ENCODE measurements around the gene SOCS2.

SOCS2 gene

DNA sequence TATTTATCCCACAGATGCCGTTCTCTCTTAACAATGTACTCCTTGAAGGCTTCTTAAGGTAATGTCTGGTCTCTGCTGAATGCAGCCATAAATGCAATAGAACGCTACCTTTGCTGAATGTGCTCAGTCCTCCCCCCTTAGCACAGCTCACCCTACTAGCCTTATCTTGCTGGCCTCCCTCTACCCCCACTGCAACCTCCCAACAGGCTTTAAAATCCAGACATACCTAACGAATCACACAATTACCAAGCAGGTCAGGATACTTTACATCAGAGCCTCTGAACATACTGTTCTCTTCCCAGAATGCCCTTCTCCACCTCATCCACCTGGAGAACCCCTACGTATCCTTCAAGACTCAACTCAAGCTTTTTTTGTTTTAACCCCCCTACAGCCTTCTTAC is 53.7 kb downstream of the SOCS2 start:
- Histone ChIP-seq H3K4ac (ENCODE audit: low read depth, low read length) (no peak overlapping the region), H3K9ac (ENCODE audit: low read length) (no peak overlapping the region), H3K27me3 (ENCODE audit: insufficient read depth, low read length) (no peaks in the 10 kb centered on the region), H4K8ac (ENCODE audit: low read depth, low read length) (no peak overlapping the region), H3K4me1 (ENCODE audit: control insufficient read depth in 1 of 2, insufficient read depth in 2 of 2, low read length in 2 of 2) (no peaks in the 10 kb centered on the region), H3K18ac (ENCODE audit: low read length) (no peak overlapping the region), H3K14ac (ENCODE audit: low read length) (no peak overlapping the region), H2BK5ac (ENCODE audit: low read depth, low read length, poor library complexity) (no peak overlapping the region), H3K79me2 (ENCODE audit: control insufficient read depth, insufficient read depth, low read length, poor library complexity) (no peaks in the 10 kb centered on the region), H2AK5ac (ENCODE audit: low read length) (no peak overlapping the region), H3K4me3 (ENCODE audit: low read depth, low read length) (no peak overlapping the region), H3K9me3 (ENCODE audit: insufficient read depth, low read depth, low read length) (peaks cover 1% of the 10 kb centered on the region), H3K23ac (ENCODE audit: low read length) (no peak overlapping the region), H3K4me2 (ENCODE audit: low read length) (no peak overlapping the region), H3K27ac (ENCODE audit: low read depth, low read length) (no peak overlapping the region), H3K36me3 (ENCODE audit: control insufficient read depth in 1 of 2, insufficient read depth in 2 of 2, low read length in 2 of 2) (no peaks in the 10 kb centered on the region), H2BK12ac (ENCODE audit: low read length) (no peak overlapping the region), H4K91ac (ENCODE audit: low read depth, low read length) (no peak overlapping the region), H2BK120ac (ENCODE audit: insufficient read depth, low read length, poor library complexity) (no peak overlapping the region), H2AFZ (ENCODE audit: insufficient read depth, low read length, poor library complexity) (no peak overlapping the region), H4K12ac (ENCODE audit: low read depth, low read length) (no peak overlapping the region), H3K79me1 (ENCODE audit: low read length) (no peaks in the 10 kb centered on the region)
- peak; percentile 26 to 43 for DNase-seq
- WGBS (ENCODE audit: extremely low coverage, insufficient coverage, insufficient read length): no CpG with 5 or more reads among the region's 4 CpGs

All from trophoblast cell (in vitro differentiated cells and primary cell).